ENCODE data around the gene CDK14. TPM values are rescaled to one million over a fixed set of nuclear protein-coding genes. Genes with fewer than 3 reads are reported as not detected.

The CDK14 gene
- total RNA-seq, 1 donor from 2014 or later = 131 TPM

DNA sequence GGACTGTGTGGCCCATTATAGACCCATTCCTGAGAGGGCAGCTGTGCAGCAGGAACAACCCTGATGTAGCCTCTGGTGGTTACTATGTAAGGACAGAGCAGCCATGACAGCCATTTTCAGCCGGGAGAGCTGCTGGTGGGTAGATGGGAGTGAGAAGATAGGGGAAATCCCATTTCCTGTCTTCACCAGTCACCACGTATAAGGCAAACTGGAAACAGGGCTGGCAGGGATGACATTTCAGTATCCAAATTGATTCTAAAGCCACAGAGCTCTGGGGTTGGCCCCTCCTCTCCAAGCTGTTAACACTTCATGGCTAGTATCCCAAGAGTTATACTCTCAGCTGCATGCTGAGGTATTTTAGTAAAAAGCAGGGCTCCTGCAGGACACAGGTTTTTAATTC, 652.9 kb downstream of the CDK14 start:
- TF ChIP-seq, protein P1, sequence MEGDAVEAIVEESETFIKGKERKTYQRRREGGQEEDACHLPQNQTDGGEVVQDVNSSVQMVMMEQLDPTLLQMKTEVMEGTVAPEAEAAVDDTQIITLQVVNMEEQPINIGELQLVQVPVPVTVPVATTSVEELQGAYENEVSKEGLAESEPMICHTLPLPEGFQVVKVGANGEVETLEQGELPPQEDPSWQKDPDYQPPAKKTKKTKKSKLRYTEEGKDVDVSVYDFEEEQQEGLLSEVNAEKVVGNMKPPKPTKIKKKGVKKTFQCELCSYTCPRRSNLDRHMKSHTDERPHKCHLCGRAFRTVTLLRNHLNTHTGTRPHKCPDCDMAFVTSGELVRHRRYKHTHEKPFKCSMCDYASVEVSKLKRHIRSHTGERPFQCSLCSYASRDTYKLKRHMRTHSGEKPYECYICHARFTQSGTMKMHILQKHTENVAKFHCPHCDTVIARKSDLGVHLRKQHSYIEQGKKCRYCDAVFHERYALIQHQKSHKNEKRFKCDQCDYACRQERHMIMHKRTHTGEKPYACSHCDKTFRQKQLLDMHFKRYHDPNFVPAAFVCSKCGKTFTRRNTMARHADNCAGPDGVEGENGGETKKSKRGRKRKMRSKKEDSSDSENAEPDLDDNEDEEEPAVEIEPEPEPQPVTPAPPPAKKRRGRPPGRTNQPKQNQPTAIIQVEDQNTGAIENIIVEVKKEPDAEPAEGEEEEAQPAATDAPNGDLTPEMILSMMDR (IDR thresholded peaks at IDR 0.05) = no peak
- peaks cover 5% of the 10 kb centered on the region for H3K9me3 Mint-ChIP-seq (ENCODE audit: unreplicated experiment)
- H3K4me1 Mint-ChIP-seq (ENCODE audit: unreplicated experiment) = peaks cover 26% of the 10 kb centered on the region
- DNase-seq (ENCODE audit: extremely low spot score, unreplicated experiment) = no peak
- no peak overlapping the region for H3K27ac Mint-ChIP-seq (ENCODE audit: unreplicated experiment)
- no peak overlapping the region for H3K4me3 Mint-ChIP-seq (ENCODE audit: unreplicated experiment)
- no peaks in the 10 kb centered on the region for H3K36me3 Mint-ChIP-seq (ENCODE audit: unreplicated experiment)
- H3K27me3 Mint-ChIP-seq (ENCODE audit: unreplicated experiment) = no peaks in the 10 kb centered on the region

DNA sequence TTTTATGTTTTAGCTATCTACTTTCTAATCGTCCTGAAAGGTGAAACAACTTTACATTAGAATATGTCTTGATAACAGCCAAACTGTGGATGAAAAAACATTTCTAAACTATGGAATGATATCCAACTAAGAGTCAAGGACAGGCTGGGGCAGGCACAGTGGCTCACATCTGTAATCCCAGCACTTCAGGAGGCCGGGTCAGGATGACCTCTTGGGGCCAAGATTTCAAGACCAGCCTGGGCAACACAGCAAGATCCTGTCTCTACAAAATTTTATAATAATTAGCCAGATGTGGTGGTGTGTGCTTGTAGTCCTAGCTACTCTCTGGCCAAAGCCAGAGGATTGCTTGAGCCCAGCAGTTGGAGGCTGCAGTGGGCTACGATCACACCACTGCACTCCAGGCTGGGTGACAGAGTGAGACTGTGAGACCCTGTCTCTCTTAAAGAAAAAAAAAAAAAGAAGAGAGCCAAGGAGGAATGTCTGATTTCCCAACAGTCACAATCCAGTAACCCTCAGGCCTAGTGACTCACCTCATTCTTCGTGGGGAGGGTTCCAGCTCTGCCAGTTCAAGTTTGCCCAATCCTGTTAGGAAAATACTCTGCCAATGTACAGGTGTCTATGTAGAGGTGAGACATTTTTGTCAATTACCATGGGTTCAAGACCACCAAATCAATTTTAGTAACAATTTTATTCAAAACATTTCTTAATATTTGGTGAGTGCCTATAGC, 653.5 kb downstream of the CDK14 start:
- TF ChIP-seq, protein P1 (IDR thresholded peaks at IDR 0.05) = no peak

DNA sequence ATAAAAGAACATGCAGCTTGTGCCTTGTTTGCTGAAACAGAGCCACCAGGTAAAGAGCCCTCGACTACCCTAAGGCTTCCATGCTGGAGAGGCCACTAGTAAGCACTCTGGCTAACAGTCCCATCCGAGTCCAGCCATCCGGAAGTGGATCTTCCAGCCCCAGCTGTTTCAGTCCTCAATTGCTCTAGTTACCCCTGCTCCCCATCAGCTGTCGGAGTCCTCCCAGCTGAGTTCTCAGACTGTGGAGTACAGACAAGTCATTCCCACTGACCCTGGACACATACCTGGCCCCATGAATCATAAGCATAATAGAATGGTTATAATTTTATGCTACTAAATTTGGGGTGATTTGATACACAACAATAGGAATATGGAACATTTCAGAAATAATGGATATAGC, 654.6 kb downstream of the CDK14 start:
- Mint-ChIP-seq H3K4me3 (ENCODE audit: unreplicated experiment) (no peak overlapping the region), H3K36me3 (ENCODE audit: unreplicated experiment) (peaks cover 1% of the 10 kb centered on the region), H3K9me3 (ENCODE audit: unreplicated experiment) (peaks cover 6% of the 10 kb centered on the region), H3K4me1 (ENCODE audit: unreplicated experiment) (peaks cover 20% of the 10 kb centered on the region), H3K27ac (ENCODE audit: unreplicated experiment) (no peak overlapping the region), H3K27me3 (ENCODE audit: unreplicated experiment) (no peaks in the 10 kb centered on the region)
- TF ChIP-seq, protein P1 (IDR thresholded peaks at IDR 0.05) = no peak
- DNase-seq (ENCODE audit: extremely low spot score, unreplicated experiment) = no peak

More for the DNA sequence above, 653.5 kb downstream of the CDK14 start:
- no peak for DNase-seq (ENCODE audit: extremely low spot score, unreplicated experiment)
- Mint-ChIP-seq H3K27ac (ENCODE audit: unreplicated experiment) (no peak overlapping the region), H3K27me3 (ENCODE audit: unreplicated experiment) (no peaks in the 10 kb centered on the region), H3K4me1 (ENCODE audit: unreplicated experiment) (peaks cover 20% of the 10 kb centered on the region), H3K36me3 (ENCODE audit: unreplicated experiment) (no peaks in the 10 kb centered on the region), H3K9me3 (ENCODE audit: unreplicated experiment) (peaks cover 5% of the 10 kb centered on the region), H3K4me3 (ENCODE audit: unreplicated experiment) (no peak overlapping the region)

DNA sequence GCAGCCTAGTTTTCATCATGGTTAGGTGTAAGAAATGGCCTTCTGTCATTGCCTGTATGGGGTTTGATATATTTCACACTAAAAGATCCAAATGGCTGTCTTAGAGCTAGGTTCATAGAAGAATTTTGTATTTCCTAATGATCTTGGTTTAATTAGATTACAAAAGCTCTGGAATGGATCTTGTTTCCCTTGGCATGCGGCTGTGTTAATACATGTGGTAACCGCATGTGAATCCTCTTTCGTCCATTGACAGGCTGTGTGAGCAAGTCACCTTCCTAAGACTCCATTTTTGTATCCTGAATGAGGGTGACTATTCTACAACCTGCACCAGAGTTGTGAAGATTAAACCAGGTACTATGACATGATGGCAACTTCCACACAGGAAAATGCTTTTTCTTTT, 655.8 kb downstream of the CDK14 start:
- H3K36me3 Mint-ChIP-seq (ENCODE audit: unreplicated experiment) = peaks cover 7% of the 10 kb centered on the region
- peaks cover 20% of the 10 kb centered on the region for H3K4me1 Mint-ChIP-seq (ENCODE audit: unreplicated experiment)
- no peak for DNase-seq (ENCODE audit: extremely low spot score, unreplicated experiment)
- no peak overlapping the region for H3K4me3 Mint-ChIP-seq (ENCODE audit: unreplicated experiment)
- no peak overlapping the region for H3K27ac Mint-ChIP-seq (ENCODE audit: unreplicated experiment)
- TF ChIP-seq, protein P1 (IDR thresholded peaks at IDR 0.05) = no peak
- peaks cover 15% of the 10 kb centered on the region for H3K9me3 Mint-ChIP-seq (ENCODE audit: unreplicated experiment)
- H3K27me3 Mint-ChIP-seq (ENCODE audit: unreplicated experiment) = no peaks in the 10 kb centered on the region

Other genes starting within 250 kb of the CDK14 start
- 19.5 and 19.6 TPM in 2 replicates for gene GTPBP10, start 249.6 kb upstream of the CDK14 start, total RNA-seq
- gene CLDN12, start 192.9 kb upstream of the CDK14 start, total RNA-seq = 20.9 and 28.9 TPM in 2 replicates
- not detected in 2 replicates for gene PTTG1IP2, start 126.7 kb upstream of the CDK14 start, total RNA-seq

All from osteocyte (in vitro differentiated cells).